ENCODE data around the gene ATRX. TPM values are rescaled to one million over a fixed set of nuclear protein-coding genes. Genes with fewer than 3 reads are reported as not detected.

The ATRX gene
- total and polyA plus RNA-seq, 2 of the 8 experiments (the other 6 are each of a cell fraction or from before 2014, with no cell fraction given): 28.4 to 97.8 TPM

DNA sequence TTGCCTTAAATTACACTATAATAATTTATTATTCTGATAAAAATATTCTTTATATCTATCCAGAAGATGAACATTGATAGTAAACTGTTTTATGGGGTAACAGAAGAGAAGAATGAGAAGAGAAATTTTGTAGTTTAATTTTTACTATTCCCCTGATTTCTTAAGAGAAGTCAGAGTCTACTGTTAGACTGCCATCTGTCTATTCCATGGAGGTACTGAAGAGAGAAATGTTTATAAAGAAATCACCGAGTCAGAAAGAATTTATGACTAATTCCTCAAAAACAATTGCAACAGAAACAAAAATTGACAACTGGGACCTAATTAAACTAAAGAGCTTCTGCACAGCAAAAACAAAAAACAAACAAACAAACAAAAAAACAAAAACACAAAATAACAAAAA, 188.9 kb downstream of the ATRX start:
- CTCF ChIA-PET (ENCODE audit: partially characterized antibody): no interaction called here
- Histone ChIP-seq H3K4me3 (ENCODE audit: extremely low read depth in 1 of 4, insufficient read depth in 2 of 4, low read depth in 3 of 4, low read length in 4 of 4) (no peak overlapping the region), H2AK5ac (ENCODE audit: low read depth, low read length) (no peak overlapping the region), H3K9me3 (ENCODE audit: insufficient read depth in 2 of 2, low read depth in 1 of 2, low read length in 1 of 2) (no peaks in the 10 kb centered on the region), H2AFZ (ENCODE audit: low read length) (no peak overlapping the region), H3K23me2 (ENCODE audit: low read depth, low read length) (no peaks in the 10 kb centered on the region), H2BK15ac (ENCODE audit: low read length) (no peak overlapping the region), H3K14ac (ENCODE audit: insufficient read length) (no peak overlapping the region), H2BK12ac (ENCODE audit: low read depth, low read length) (no peak overlapping the region), H3K23ac (ENCODE audit: insufficient read length) (no peak overlapping the region), H3K4ac (replicated peaks; ENCODE audit: insufficient read length, low read depth, low read length) (no peak overlapping the region), H2BK5ac (ENCODE audit: low read depth, low read length) (no peak overlapping the region), H3K36me3 (ENCODE audit: control insufficient read depth in 2 of 4, insufficient read depth in 4 of 4, low read length in 3 of 4) (peaks cover 0 to 14% (median 3%) of the 10 kb centered on the region in 4 experiments; a peak in 2 of 8 replicates), H3K79me2 (ENCODE audit: control insufficient read depth in 1 of 2, insufficient read depth in 2 of 2, low read length in 2 of 2) (no peaks in the 10 kb centered on the region), H4K20me1 (replicated peaks in 1 of 2; ENCODE audit: control insufficient read depth in 1 of 2, insufficient read depth in 2 of 2, low read length in 2 of 2) (no peaks in the 10 kb centered on the region), H4K8ac (ENCODE audit: extremely low read depth, insufficient read depth, low read length) (no peak overlapping the region), H3K4me1 (replicated peaks in 1 of 4; ENCODE audit: control insufficient read depth in 3 of 4, insufficient read depth in 4 of 4, low read length in 3 of 4) (no peaks in the 10 kb centered on the region), H2BK120ac (replicated peaks; ENCODE audit: low read depth, low read length) (no peak overlapping the region), H3K9ac (replicated peaks in 1 of 4; ENCODE audit: extremely low read depth in 1 of 4, low read depth in 3 of 4, low read length in 3 of 4) (no peak overlapping the region), H4K91ac (replicated peaks; ENCODE audit: insufficient read length, low read length) (no peak overlapping the region), H3K27ac (ENCODE audit: low read depth, low read length) (no peak overlapping the region), H3K56ac (replicated peaks; ENCODE audit: insufficient read length, low read depth, low read length) (no peak overlapping the region), H3K27me3 (replicated peaks in 1 of 4; ENCODE audit: control insufficient read depth in 3 of 4, extremely low read depth in 1 of 4, insufficient read depth in 3 of 4, low read length in 3 of 4) (no peaks in the 10 kb centered on the region), H3K18ac (ENCODE audit: extremely low read depth, low read length) (no peak overlapping the region), H4K5ac (ENCODE audit: insufficient read length, low read depth, low read length) (no peak overlapping the region), H3K4me2 (ENCODE audit: insufficient read depth in 1 of 2, low read depth in 2 of 2, low read length in 2 of 2) (no peak overlapping the region), H3K79me1 (ENCODE audit: low read depth, low read length) (no peaks in the 10 kb centered on the region), H2BK20ac (ENCODE audit: low read length) (no peak overlapping the region)
- peak; percentile 24 for FAIRE-seq
- TF ChIP-seq EP300 (IDR thresholded peaks at IDR 0.05; ENCODE audit: borderline replicate concordance in 1 of 2, low read depth in 2 of 2, low read length in 2 of 2) (no peak), RAD21 (IDR thresholded peaks at IDR 0.05 in 1 of 2, conservative IDR thresholded peaks at IDR 0.05 in 1 of 2; ENCODE audit: low read depth in 2 of 2, low read length in 2 of 2) (peak in 1 of 2 experiments; percentile 19; a peak in 1 of 4 replicates), SAP30 (IDR thresholded peaks at IDR 0.05; ENCODE audit: insufficient read depth, insufficient replicate concordance, low read length) (no peak)
- TF ChIP-seq, protein P1, sequence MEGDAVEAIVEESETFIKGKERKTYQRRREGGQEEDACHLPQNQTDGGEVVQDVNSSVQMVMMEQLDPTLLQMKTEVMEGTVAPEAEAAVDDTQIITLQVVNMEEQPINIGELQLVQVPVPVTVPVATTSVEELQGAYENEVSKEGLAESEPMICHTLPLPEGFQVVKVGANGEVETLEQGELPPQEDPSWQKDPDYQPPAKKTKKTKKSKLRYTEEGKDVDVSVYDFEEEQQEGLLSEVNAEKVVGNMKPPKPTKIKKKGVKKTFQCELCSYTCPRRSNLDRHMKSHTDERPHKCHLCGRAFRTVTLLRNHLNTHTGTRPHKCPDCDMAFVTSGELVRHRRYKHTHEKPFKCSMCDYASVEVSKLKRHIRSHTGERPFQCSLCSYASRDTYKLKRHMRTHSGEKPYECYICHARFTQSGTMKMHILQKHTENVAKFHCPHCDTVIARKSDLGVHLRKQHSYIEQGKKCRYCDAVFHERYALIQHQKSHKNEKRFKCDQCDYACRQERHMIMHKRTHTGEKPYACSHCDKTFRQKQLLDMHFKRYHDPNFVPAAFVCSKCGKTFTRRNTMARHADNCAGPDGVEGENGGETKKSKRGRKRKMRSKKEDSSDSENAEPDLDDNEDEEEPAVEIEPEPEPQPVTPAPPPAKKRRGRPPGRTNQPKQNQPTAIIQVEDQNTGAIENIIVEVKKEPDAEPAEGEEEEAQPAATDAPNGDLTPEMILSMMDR (IDR thresholded peaks at IDR 0.05; ENCODE audit: control extremely low read depth in 1 of 3, insufficient read depth in 1 of 3, low read depth in 1 of 3, low read length in 3 of 3): peak in 1 of 3 experiments; percentile 8; a peak in 1 of 4 replicates
- no peak for DNase-seq (ENCODE audit: low read depth in 1 of 2, low spot score in 2 of 2)
- WGBS, 2 experiments (ENCODE audit: extremely low coverage in 1 of 2, insufficient coverage in 1 of 2, insufficient read length in 1 of 2, insufficient replicate concordance in 2 of 2, low coverage in 1 of 2, low lambda C conversion rate in 2 of 2, missing lambda C conversion rate in 1 of 2): 100% methylated on average over 1 of the region's 1 CpG; no CpG with 5 or more reads in 1 of the 2 experiments
- POLR2A ChIA-PET (ENCODE audit: partially characterized antibody): no interaction called here

Data from H1 (cell line).